ENCODE data around the gene KREMEN1.
"Not testable (repeated sequence)": the region's sequence is repeated elsewhere in the genome, so short reads cannot be mapped to it uniquely, and the experiment has no call there.

KREMEN1 gene

DNA sequence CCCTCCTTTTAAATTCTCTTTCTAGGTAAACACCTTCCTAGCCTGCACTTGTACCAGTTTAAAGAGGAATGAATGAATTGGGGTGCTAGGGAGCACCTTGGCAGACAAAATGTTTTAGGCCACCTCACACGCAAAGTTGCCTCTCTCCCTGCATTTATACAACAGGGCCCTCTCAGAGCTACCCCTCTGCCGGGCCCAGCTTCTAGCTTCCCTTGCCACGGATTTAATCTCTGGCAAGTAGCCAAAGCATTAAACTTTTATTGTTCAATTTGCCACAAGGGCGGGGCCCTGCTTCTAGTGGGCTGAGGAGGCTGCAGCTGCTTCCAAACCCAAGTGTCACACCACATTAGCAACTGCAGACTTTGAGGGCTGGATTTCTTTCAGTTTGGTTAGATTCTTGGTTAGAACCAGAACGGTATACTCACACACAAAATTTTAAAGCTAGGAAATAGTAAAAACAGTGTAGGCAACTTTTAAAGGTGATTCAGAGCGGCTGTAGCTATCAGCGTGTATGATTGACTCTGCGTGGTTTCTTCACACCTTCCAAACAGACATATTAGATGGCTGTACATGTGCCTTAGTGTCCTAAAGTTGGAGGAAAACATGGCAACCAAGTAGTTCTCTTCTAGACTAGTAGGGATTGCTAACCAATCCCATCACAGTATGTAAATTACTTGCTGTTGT, 6.5 kb downstream of the KREMEN1 start:
- DNase-seq: no peak

DNA sequence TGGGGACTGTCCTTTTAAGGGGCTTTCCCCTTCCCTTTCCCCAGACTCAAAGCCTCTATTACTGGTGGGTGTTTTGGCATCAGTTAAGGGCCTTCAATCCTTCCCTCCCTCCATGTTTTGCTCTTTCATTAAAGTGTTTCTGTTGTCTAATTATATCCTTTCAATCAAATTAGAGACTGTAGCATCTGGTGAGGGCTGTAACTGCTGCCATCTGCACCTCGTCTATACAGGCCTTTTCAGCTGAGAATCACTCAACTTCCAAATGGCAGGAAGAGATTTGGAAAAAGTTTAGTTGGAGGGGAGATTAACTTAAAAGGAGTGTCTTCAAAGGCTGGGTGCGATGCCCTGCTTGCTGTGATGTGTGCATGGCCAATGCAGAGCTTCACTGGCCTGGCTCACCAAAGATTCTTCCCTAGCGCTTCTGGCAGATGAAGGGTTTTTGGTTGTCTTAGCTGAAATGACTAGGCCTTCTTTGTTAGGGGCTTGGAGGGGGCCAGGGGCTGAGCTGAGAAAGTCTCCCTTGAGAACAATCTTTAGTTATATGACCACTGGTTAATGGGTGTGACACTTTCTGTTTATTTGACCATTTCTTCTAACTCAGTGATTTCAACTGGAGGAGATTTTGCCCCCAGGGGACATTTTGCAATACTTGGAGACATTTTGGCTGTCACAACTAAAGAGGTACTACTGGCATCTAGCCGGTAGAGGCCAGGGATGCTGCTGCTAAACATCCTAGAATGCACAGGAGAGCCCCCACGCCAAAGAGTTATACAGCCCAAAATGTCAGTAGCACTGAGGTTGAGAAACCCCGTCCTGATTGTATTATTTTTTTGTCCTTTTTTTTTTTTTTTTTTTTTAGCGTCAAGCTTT, 7.5 kb downstream of the KREMEN1 start:
- DNase-seq: no peak

DNA sequence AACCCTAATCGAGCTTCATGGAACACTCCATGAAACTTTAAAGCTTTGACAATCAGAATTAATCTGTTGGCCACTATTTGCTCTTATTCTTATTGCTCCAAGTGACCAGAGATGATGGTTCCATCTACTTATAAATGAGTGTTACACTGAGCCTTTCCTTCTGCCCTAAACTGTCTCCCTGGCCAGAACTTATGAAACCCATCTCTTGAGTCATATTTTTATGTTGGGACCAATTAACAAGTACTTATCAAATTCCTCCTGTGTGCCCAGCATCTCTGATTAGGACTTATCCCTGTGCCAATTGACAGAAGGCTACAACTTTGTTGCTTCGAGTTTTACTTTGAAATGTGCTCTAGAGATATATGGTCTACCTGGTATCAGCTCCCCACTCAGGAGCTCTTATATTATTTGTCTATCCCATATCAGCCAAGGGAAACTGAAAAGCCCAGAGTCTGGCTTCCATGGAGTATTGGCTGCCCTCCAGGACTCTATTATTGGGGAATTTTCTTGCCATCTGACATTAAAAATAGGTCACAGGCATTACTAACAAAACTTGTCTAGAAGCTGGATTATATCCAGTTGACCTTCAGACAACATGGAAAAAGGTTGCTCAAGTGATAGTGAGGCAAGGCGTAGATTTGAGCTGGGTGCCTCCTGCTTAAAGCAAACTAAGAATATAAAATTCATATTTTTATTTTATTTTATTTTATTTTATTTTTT, 8.8 kb downstream of the KREMEN1 start:
- DNase-seq: no peak

DNA sequence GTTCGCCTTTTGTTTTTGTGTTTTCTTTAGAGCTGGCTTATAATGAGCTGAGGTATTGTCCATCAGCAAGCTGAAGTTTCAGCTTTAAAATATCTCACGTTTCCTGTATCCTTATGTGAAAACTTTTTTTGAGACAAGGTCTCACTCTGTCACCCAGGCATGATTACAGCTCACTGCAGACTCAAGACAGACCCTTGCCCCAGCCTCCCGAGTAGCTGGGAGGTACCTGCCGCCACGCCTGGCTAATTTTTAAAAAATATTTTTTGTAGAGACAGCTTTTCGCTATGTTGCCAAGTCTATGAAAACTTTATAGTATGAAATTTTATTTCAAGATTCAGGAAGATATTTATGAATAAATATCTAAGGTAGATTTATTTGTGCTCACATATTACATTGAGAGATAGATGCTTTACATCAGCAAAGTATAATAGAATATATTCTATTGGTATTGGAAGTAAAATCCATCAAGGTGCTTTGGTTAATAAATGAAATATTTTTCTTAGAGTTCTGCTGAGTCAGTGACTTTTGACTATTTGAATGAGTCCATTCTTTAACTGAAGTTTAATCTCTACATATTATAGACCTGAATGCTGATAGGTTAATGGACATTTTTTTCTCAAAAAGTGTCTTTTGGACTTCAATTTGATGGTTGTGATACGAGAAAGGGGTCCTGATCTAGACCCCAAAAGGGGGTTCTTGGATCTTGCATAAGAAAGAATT, 10.2 kb downstream of the KREMEN1 start:
- no peak for DNase-seq

DNA sequence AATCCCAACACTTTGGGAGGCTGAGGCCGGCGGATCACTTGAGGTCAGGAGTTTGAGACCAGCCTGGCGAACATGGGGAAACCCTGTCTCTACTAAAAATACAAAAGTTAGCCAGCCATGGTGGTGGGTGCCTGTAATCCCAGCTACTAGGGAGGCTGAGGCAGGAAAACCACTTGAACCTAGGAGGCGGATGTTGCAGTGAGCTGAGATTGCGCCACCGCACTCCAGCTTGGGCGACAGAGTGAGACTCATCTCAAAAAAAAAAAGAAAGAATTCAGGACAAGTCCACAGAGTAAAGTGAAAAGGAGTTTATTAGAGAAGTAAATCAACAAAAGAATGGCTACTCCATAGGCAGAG, 10.7 kb downstream of the KREMEN1 start:
- DNase-seq: not testable (repeated sequence)

DNA sequence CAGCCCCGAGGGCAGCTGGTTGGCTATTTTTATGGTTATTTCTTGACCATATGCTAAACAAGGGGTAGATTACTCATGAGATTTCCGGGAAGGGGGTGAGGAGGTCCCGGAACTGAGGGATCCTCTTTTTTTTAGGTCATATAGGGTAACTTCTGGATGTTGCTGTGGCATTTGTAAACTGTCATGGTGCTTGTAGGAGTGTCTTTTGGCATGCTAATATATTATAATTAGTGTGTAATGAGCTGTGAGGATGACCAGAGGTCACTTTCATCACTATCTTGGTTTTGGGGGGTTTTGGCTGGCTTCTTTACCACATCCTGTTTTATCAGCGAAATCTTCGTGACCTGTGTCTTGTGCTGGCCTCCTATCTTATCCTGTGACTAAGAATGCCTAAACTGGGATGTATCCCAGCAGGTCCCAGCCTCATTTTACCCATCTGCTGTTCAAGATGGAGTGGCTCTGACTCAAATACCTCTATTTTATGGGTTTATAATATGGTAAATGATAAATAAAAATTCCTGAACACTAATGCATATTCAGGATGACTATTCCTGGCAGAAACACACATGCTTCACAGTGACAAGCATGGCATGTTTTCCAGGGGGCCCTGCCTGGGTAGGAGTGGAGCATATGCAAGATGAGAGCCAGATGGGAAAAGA, 11.2 kb downstream of the KREMEN1 start:
- no peak for DNase-seq

DNA sequence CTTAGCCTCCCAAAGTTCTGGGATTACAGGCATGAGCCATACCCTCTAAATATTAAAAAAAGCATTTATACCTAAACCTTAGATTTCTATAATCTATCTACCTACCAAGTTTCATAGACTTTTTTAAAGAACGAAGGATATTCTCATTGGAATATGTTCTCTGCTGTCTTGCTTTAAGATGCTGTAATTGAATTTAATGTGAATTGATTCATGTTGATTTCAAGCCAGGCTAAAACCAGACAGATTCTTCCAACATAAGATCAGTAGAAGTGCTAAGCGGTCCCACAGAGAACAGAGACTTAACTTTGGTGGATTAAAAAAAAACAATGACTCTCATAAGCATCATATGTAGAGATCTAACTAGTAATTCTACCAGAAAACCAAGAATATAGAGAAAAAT, 14.2 kb downstream of the KREMEN1 start:
- DNase-seq: no peak

DNA sequence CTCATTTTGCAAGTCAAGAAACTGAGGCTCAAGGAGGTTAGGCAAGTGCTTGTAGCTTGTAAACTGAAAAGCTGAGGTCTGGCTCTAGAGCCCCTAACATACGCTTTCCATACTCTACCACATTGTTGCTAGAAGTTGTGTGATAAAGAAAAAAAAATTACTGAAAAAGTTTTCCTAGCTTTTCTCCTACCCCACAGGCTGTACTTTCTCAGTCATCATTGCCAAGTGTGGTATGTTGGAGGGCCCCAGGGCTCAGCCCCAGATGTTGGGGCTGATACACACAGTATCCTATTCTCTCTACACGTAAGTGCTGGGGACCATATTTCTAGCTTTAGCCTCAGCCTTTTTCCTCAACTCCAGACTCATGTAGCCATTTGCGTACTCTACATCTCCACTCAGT, 16.0 kb downstream of the KREMEN1 start:
- DNase-seq: no peak

DNA sequence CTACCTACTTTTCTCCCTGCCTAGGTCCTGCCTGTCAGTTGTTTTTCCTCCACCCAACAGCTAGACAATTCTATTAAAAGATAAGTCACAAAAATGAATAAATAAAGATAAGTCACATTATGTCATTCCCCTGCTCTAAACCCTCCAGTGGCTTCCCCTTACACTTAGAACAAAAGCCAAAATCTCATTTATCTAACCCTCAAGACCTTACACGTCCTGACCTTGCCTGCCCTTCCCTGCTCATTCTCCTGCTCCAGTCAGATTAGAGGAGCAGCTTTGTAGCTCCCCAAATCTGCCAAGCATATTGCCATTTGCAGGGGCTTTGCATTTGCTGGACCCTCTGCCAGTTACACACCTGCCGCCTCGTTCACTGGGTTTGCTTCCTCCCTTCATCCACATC, 16.7 kb downstream of the KREMEN1 start:
- no peak for DNase-seq

DNA sequence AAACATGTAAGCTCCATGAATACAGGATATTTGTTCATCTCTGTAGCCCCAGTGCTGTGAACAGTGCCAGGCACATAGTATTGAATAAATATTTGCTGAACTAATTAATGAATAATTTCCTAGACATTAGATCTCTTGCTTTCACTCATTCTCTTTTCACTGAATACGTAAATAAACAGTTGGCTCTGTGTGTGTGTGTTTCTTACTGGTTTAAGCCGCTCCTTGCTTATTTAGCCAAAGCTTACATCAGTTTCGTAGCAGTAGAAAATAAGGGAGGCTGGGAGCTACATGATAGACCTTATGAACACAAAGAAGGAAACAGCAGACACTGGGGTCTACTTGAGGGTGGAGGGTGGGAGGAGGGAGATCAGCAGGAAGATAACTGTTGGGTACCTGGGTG, 17.2 kb downstream of the KREMEN1 start:
- DNase-seq: no peak

DNA sequence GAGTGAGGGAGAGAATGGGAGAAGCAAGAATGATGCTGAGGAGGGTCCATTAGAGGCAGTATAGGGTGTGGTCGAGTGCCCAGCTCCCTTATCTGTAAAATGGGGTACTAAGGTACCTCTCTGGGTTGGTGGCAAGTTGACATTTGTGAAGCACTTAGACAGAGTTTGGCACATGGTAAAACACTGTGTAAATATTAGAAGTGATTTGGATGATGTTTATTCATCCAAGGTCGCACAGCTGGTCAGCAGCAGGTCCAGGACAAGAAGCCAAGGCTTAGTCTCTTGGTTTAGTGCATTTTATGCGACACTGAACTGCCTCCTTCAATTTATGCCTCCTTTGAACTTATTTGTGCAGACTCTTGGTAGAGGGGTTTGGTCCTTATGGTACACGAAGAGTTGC, 19.4 kb downstream of the KREMEN1 start:
- DNase-seq: no peak

DNA sequence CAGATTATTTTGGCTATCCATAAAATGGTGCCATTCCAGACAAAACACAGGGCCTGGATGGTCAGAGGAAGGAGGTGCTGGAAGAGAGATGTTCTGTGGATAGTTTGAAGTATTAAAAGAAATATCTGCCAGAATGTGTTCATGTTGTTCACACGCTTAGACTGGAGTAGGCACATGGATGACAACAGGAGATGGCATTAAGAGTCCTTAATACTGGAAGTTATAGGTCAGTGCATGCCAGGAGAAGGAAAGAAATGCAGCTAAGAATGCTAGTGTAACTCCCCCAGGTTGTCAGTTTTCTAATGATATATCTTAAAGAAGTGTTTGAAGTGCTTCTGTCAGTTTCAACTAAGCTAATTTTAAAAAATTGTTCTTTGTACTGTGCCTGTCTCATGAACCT, 20.2 kb downstream of the KREMEN1 start:
- DNase-seq: no peak

DNA sequence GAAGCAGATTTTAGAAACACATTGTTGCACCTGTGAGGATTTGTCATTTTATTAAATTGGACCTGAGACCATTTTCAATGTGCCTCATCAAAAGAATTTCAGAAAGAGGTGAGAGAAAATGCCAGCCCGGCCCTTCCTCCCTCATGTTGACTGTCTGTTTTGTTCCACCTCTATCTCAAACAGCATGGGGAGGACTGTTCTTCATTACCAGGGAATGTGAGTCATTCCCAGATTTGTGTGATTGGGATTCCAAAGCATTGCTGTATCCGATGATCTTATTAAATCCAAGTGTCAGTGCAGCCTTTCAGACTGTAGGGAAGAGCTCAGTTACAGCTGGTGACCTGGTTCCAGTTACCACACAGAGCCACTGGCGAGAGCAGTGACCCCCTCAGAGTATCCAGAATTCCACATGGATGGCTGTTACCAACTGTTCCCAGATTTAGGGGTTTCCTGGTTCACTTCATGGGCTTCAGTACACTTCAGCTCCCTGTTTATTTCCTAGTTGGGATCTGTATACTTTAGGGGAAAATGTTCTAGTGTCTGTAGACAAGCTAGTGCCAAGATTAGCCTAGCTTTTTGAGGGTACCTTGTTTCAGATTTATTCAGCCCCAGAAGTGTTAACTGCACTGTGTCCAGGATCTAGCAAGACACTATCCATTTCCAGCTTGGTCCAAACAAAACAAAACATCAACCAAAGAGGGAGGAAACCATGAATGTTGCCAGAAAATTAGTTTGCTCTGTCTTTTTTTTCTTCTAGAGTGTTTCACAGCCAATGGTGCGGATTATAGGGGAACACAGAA, 20.9 kb downstream of the KREMEN1 start:
- no peak for DNase-seq

DNA sequence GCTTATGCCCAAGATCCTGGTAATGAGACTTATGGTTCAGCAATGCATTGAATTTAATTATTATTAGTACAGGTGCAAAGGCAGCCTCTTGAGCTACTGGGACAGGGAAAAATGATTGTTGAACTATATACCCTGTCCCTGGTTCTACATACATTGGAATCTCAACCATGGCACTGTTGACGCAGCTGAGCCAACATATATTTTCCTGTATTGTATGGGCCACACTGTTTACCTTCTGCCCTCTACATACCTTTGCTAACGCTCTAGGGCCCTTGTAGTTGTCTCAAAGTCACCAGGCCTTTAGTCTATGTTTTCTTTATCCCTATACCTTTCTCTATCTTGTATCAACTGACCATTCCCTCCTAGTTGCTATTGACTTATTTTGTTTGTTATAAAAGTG, 22.6 kb downstream of the KREMEN1 start:
- DNase-seq: no peak

DNA sequence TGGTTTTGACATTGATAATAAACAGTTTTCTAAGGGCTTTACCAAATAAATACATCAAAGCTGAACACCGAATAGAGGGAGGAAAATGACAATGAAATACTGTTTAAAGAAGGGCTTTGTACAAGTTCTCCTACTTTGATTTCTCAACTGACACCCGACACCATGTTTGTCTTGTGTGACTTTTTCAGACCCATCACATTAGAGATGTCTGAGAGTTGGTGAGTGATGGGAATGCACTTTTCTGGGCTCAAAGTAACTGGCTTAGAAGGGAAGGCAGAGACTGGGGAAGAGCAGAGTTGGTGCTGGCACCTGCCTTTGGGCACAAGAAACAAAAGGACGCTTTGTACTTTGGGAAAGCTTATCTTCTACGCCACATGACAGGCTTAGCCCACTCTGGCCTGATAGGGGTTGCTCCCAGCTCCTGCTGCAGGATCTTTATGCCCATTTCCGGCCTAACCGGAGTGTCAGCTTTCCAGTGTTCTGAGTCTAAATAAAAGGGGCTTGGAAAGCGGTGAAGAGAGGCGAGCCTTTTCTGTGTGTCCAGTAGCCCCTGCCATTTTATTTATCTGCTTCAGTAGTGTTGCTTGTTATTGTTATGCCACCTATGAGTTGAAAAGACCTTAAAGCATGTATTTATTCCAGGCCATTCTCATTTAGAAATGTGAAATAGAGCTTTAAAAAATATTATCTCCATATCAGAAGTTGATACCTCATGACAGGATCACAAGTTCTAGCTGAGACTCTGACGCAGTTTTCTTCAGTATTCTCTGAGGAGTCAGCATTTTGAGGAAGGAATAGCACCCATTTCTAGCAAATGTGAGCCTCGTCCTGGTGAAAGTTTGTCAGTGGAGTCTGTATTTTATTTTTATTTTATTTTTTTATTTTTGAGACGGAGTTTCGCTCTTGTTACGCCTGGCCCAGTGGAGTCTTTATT, 24.2 kb downstream of the KREMEN1 start:
- no peak for DNase-seq

DNA sequence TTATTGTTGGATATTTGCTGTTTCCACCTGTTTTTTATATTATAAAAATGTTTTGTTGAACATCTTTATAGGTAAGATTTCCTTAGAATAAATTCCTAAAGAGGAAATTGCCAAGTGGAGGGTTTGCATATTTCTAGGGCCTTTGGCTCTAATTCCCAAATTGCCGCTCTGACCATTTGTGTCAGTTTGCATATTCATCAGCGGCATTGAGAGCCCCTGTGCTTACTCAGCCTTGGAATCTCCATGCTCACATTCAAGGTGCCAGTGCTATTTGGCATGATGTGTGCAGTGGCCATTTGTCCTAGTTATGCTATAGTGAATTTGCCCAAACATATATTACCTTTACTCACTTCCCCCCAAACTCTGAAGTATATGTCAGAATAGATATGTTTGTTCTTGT, 25.5 kb downstream of the KREMEN1 start:
- DNase-seq: no peak

DNA sequence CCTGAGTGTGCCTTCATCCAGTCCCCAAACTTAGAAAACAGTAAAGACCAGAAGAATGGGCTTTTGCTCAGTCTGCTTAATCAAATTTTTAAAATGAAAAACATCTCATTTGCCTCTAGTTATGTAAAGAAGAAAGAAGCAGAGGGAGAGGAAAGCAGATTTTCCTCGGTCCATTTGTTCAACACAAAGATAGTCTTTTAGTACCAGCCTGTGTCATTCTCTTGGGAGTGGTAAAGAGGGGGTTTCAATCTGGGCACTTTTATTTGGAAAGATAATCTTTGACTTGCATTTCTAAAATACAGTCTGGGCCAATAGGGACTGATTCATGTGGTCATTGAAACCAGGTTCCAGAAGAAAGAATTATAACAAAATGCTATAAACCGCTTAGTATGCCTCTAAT, 29.5 kb downstream of the KREMEN1 start:
- DNase-seq: no peak

DNA sequence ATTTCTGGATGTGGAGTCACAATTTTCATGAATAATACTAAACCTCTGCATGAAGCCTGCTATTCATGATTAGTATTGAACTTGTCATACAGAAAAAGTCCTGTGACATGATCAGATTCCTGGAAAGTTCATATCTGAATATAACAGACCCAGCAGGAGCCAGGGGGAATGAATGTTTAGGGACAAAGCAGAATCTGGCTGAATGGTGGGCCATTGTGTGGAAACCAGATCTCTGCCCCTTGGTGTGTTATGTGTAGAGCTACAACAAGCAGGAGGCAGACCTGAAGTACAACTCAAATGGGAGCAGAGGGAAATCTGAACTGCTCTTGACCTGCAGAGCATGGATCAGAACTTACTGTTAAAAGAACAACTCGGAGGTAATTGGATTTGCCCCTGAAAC, 30.3 kb downstream of the KREMEN1 start:
- no peak for DNase-seq

DNA sequence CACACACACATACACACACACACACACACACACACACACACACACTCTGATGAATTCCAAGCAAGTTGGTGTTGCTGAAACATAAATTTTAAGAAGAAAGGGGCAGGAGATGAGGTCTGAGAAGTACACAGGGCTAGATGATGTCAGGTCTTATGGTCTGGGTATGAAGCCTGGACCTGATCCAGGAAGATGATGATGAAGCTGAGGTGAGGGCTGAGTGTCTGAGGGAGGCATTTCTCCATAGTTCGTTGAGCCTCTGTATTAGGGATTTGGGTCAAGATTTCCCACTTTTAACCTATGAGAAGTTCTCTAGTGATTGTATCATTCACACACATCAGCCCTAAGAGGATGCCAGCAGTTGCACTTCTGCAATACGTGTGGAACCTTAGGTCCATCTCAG, 32.6 kb downstream of the KREMEN1 start:
- DNase-seq: no peak

DNA sequence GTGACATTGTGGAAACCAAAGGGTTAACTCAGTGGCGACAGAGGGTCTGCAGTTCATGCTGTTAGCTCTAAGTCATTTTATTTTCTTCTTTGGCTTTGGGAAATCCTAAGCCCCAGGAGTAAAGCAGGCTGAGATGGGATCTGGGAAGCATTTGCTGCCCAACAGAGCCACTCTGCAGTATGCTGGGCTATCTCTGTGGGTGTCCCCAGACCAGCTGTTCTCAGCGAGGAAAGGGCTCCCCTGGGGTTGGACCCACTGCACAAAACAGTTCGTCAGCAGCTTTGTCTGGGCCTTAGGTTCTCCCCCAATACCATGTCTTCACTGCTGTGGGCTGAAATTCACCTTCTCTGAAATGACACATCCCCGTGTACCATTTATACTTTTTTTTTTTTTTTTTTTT, 34.0 kb downstream of the KREMEN1 start:
- DNase-seq: no peak

DNA sequence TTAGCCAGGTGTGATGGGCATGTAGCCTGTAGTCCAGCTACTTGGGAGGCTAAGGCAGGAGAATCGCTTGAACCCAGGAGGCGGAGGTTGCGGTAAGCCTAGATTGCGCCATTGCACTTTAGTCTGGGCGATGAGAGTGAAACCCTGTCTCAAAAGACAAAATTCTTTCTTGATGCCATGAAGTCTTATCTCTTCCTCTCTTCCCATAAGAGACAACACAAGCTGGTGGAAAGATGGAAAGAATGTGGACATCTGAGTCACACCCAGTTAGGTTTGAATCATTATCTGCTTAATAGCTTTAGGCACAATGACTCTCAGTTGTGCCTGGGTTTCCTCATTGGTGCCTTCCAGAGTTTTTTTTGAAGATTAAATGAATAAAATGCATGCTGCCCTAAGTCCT, 35.3 kb downstream of the KREMEN1 start:
- DNase-seq: no peak
